HepG2 (cell line): ENCODE data around the gene TOX2.

Source experiments
- CBFB ChIP-seq: sonication (generic); formaldehyde crosslinking; IDR thresholded peaks from 2 replicates; pipeline ENCODE4 v1.4.0; 2020; ENCODE audit warnings: missing genetic modification reagents
- CTCF ChIP-seq: sonication (generic); formaldehyde crosslinking; IDR thresholded peaks from 2 replicates; pipeline ENCODE4 v1.5.0; 2020; ENCODE audit warnings: mild to moderate bottlenecking, missing genetic modification reagents, moderate library complexity
- EZH2 ChIP-seq: conservative IDR thresholded peaks from 2 replicates; pipeline ENCODE4 v1.6.1; 2012; ENCODE audit warnings: mild to moderate bottlenecking, low read depth, low read length, moderate library complexity
- GTF2F1 ChIP-seq: fragments of 150-350 bp; IDR thresholded peaks from 2 replicates; pipeline ENCODE4 v1.6.1; 2014; ENCODE audit warnings: low read length
- HDAC2 ChIP-seq: sonication (generic); formaldehyde crosslinking; IDR thresholded peaks from 2 replicates; pipeline ENCODE4 v1.4.0; 2020; ENCODE audit warnings: missing genetic modification reagents
- POLR2A ChIP-seq, 2 experiments: IDR thresholded peaks; 2 replicates each; pipeline ENCODE4 v1.6.1; 2011; ENCODE audit warnings: low read depth in 2 of 2, low read length in 2 of 2, mild to moderate bottlenecking in 1 of 2, moderate library complexity in 1 of 2; ENCODE audit not compliant: insufficient read depth in 1 of 2
- SATB2 ChIP-seq: sonication (generic); formaldehyde crosslinking; IDR thresholded peaks from 2 replicates; pipeline ENCODE4 v1.5.0; 2020; ENCODE audit warnings: missing genetic modification reagents
- THRA ChIP-seq: sonication (generic); formaldehyde crosslinking; IDR thresholded peaks from 2 replicates; pipeline ENCODE4 v1.4.0; 2020; ENCODE audit warnings: missing genetic modification reagents, borderline replicate concordance
- ZNF670 ChIP-seq: sonication (generic); formaldehyde crosslinking; IDR thresholded peaks from 2 replicates; pipeline ENCODE4 v1.8.0; 2022; ENCODE audit warnings: mild to moderate bottlenecking, missing genetic modification reagents, borderline replicate concordance

- TF ChIP-seq HDAC2 (CRISPR knock-in tag): no peak
- no peak for TF ChIP-seq THRA
- no peak for TF ChIP-seq EZH2
- no peak for TF ChIP-seq CTCF (CRISPR knock-in tag)
- TF ChIP-seq CBFB (CRISPR knock-in tag): no peak
- no peak for TF ChIP-seq SATB2
- TF ChIP-seq GTF2F1: no peak
- no peak for TF ChIP-seq POLR2A (IDR thresholded peaks at IDR 0.05; ENCODE audit: insufficient read depth in 1 of 2, low read depth in 2 of 2, low read length in 2 of 2)
- TF ChIP-seq ZNF670 (CRISPR knock-in tag): no peak
These were observed 160.7 kb downstream of the TOX2 start for GRCh38 chr20:44075191-44075949.
